Measurements from ENCODE around the gene AQP4.

The AQP4 gene

DNA sequence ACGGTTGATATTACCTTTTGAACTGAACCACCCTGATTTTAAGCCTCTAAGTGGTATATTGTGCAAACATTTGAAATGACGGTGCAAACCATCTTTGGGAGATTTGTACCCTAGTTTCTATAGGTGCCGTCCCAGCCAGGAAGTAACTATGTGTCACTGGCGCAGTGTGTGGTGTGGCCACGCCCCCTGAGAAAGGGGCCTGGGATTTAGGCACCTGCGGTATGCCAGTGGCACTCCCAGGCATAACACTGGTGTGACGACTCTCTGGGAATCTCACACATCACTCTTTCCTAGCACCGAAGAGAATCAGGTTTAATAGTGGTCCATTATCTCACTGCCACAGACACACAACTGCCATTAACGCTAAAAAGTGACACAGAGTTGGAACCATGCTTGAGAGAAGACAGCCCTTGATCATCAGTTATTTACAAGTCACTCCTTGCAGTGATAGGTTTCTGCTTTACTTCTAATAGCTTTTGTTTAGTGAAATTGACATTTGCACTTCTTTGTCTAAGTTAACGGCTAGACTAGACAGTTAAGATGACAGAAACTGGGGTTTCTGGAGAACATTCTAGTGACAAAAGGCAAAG lies 11.1 kb downstream of the AQP4 start:
- no peaks in the 10 kb centered on the region for H3K36me3 ChIP-seq (ENCODE audit: control insufficient read depth, low read length)
- no peaks in the 10 kb centered on the region for H3K27me3 ChIP-seq (ENCODE audit: control insufficient read depth, low read length)
- no peaks in the 10 kb centered on the region for H3K9me2 ChIP-seq (replicated peaks; ENCODE audit: control insufficient read depth, low read length)
- H3K9me3 ChIP-seq (ENCODE audit: control insufficient read depth, insufficient read depth, low read length): no peaks in the 10 kb centered on the region
- TF ChIP-seq, protein P1, sequence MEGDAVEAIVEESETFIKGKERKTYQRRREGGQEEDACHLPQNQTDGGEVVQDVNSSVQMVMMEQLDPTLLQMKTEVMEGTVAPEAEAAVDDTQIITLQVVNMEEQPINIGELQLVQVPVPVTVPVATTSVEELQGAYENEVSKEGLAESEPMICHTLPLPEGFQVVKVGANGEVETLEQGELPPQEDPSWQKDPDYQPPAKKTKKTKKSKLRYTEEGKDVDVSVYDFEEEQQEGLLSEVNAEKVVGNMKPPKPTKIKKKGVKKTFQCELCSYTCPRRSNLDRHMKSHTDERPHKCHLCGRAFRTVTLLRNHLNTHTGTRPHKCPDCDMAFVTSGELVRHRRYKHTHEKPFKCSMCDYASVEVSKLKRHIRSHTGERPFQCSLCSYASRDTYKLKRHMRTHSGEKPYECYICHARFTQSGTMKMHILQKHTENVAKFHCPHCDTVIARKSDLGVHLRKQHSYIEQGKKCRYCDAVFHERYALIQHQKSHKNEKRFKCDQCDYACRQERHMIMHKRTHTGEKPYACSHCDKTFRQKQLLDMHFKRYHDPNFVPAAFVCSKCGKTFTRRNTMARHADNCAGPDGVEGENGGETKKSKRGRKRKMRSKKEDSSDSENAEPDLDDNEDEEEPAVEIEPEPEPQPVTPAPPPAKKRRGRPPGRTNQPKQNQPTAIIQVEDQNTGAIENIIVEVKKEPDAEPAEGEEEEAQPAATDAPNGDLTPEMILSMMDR (IDR thresholded peaks at IDR 0.05; ENCODE audit: low read depth, low read length, poor library complexity, severe bottlenecking): no peak
- no peak for TF ChIP-seq EZH2phosphoT487 (IDR thresholded peaks at IDR 0.05; ENCODE audit: borderline replicate concordance, low read length)
- H3K27ac ChIP-seq (ENCODE audit: low read depth, low read length): no peak overlapping the region
- no peaks in the 10 kb centered on the region for H3F3A ChIP-seq (ENCODE audit: control insufficient read depth, insufficient read depth)
- no peaks in the 10 kb centered on the region for H3K79me2 ChIP-seq (ENCODE audit: control insufficient read depth, low read length)
- no peaks in the 10 kb centered on the region for H4K20me1 ChIP-seq (ENCODE audit: control insufficient read depth, insufficient read depth, low read depth, low read length)
- no peaks in the 10 kb centered on the region for H3K4me1 ChIP-seq (ENCODE audit: control insufficient read depth, low read length)
- no peak overlapping the region for H3K4me2 ChIP-seq (ENCODE audit: low read length)
- H3K4me3 ChIP-seq (ENCODE audit: low read length): no peak overlapping the region

DNA sequence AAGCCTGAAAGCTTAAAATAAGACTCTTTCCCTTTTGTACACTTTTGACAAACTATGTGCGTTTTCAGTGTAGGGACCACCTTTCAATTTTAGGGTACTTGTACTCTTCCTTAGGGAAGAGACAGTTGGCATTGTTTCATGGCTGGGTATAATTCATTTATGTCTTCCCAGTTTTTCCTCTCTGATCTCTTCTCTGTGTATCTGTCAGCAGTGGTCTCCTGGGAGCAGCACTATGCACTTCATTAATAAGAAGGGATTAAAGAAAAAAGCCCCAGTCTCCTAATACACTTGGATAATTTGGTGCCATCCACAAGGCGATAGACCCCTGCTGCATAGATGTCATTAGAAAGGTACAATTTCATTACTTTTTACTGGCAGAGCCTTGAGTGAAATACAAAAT lies 12.1 kb downstream of the AQP4 start:
- Histone ChIP-seq H3F3A (ENCODE audit: control insufficient read depth, insufficient read depth) (no peaks in the 10 kb centered on the region), H3K27ac (ENCODE audit: low read depth, low read length) (no peak overlapping the region), H3K4me2 (ENCODE audit: low read length) (no peak overlapping the region), H3K9me2 (replicated peaks; ENCODE audit: control insufficient read depth, low read length) (no peaks in the 10 kb centered on the region), H3K36me3 (ENCODE audit: control insufficient read depth, low read length) (no peaks in the 10 kb centered on the region), H4K20me1 (ENCODE audit: control insufficient read depth, insufficient read depth, low read depth, low read length) (no peaks in the 10 kb centered on the region), H3K9me3 (ENCODE audit: control insufficient read depth, insufficient read depth, low read length) (no peaks in the 10 kb centered on the region), H3K79me2 (ENCODE audit: control insufficient read depth, low read length) (no peaks in the 10 kb centered on the region), H3K27me3 (ENCODE audit: control insufficient read depth, low read length) (no peaks in the 10 kb centered on the region), H3K4me1 (ENCODE audit: control insufficient read depth, low read length) (no peaks in the 10 kb centered on the region), H3K4me3 (ENCODE audit: low read length) (no peak overlapping the region)
- TF ChIP-seq EZH2phosphoT487 (IDR thresholded peaks at IDR 0.05; ENCODE audit: borderline replicate concordance, low read length): no peak
- TF ChIP-seq, protein P1 (IDR thresholded peaks at IDR 0.05; ENCODE audit: low read depth, low read length, poor library complexity, severe bottlenecking): no peak

DNA sequence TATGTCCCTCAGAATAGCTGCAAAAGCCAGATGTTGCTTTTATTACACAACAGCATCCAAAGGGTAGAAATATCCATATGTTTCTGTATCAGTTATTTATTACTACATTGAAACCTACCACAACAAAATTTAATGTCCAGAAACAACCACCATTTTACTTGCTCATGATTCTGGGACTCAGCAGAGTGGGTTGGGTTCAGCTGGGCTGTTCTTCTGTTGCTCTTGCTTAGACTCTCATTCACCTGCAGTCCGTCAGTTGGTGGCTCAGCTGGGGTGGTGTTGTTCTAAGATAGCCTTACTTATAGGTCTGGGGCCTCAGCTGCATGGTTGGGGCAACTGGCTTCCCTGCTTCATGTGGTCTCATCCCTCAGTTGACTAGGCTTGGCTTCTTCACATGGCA lies 21.7 kb downstream of the AQP4 start:
- Histone ChIP-seq H3K4me1 (ENCODE audit: control insufficient read depth, low read length) (peaks cover 7% of the 10 kb centered on the region), H3K36me3 (ENCODE audit: control insufficient read depth, low read length) (no peaks in the 10 kb centered on the region), H3K4me2 (ENCODE audit: low read length) (no peak overlapping the region), H3K9me2 (replicated peaks; ENCODE audit: control insufficient read depth, low read length) (no peaks in the 10 kb centered on the region), H3F3A (ENCODE audit: control insufficient read depth, insufficient read depth) (no peaks in the 10 kb centered on the region), H3K79me2 (ENCODE audit: control insufficient read depth, low read length) (no peaks in the 10 kb centered on the region), H3K9me3 (ENCODE audit: control insufficient read depth, insufficient read depth, low read length) (no peaks in the 10 kb centered on the region), H3K4me3 (ENCODE audit: low read length) (no peak overlapping the region), H3K27me3 (ENCODE audit: control insufficient read depth, low read length) (no peaks in the 10 kb centered on the region), H4K20me1 (ENCODE audit: control insufficient read depth, insufficient read depth, low read depth, low read length) (no peaks in the 10 kb centered on the region), H3K27ac (ENCODE audit: low read depth, low read length) (no peak overlapping the region)
- TF ChIP-seq EZH2phosphoT487 (IDR thresholded peaks at IDR 0.05; ENCODE audit: borderline replicate concordance, low read length): no peak
- TF ChIP-seq, protein P1 (IDR thresholded peaks at IDR 0.05; ENCODE audit: low read depth, low read length, poor library complexity, severe bottlenecking): no peak
